Globus pallidus (tissue), 1 donor: ENCODE results near the gene NXNL1.

Experiments used
- DNase-seq: peaks from one replicate; pipeline ENCODE4 v3.0.0-alpha.2; 2015; ENCODE audit warnings: low spot score

The NXNL1 gene

DNA sequence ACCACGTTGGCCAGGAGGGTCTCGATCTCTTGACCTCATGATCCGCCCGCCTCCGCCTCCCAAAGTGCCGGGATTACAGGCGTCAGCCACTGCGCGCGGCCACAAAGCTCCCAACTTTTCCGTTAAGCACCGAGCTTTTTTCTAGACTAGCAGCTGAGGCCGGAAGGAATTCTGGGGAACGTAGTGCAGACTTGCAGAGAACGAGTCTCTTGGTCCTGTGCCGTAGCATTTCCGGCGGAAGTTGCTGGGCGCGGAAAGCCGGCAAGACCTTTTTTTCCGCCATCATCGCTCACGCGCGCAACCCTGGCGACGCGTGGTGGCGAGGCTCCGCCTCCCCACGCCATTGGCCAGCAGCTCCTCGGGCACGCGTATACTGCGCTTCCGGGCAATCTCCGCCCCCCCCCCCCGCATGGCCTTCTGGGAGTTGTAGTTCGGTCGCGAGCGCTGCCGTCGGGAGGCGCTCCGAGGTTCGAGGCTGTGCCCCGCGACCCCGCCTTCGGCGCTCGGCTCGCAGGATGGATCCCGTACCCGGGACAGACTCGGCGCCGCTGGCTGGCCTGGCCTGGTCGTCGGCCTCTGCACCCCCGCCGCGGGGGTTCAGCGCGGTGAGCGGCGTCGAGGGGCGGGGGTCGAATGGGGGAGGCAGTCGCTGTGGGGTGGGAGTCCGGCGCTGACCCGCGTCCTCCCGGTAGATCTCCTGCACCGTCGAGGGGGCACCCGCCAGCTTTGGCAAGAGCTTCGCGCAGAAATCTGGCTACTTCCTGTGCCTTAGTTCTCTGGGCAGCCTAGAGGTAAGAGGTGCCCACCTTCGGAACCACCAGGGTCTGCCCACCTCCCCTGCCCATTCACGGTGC lies 40.9 kb downstream of the NXNL1 start, which contains the start of gene MVB12A:
Gene MVB12A (plus strand): TSS at position 427 of the 854 bp plus-strand sequence. CDS start 89 bp downstream, at position 516.
- DNase-seq, result peak; percentile 98

DNA sequence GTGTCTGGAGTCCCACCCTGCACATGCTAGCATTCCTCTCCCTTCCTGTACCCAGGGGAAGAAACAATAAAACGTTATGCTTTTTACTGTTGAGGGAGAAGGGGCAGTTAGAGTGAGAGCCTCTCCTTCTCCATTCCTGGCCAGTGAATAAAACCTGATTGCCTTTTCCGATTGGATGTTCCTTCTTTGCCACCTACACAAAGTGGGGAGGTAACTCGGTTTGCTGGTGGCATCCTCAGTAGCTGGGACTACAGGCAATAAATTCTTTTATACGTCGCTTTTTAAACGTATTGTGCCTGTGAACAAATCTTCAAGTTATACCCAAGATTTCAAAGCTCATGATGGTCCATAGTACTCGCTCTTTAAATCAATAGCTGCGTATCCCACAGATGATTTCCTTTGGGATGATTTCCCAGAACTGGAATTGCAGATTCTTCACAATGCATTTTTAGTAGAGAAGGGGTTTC lies 41.5 kb downstream of the NXNL1 start:
- DNase-seq, result no peak

DNA sequence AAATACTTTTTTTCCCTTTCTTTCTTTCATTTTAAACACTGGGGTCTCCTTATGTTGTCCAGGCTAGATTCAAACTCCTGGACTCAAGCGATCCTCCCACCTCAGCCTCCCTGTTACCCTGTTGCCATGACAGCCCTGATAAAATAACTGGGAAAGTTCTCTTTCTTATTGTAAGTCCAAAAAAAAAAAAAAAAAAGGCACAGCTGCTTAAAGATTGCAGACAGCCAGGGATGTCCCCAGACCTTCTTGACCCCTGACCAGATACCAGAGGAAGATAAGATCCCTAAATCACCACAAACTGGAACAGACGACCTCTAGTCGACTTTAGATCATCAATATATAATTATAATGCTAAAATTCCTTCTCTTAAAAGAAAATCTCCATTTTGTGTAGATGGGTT lies 42.0 kb downstream of the NXNL1 start:
- DNase-seq, result no peak

DNA sequence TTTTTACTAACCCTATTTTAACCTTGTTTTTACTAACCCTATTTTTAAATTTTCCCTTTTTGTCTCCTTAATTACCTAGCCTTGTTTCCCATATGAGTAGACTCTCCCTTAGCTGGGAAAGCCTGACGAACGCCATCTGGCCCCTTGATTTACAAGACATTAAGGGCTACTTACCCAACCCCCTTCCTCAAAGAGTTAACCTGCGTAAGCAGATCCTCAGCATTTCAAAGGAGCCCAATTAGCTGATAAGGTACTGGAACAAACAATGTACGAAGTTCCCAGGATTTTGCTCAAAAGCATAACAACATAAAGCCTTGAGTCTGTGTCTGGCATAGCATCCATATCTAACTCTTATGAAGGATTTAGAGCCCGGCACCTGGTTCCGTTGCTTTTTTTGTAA lies 45.6 kb downstream of the NXNL1 start:
- DNase-seq, result no peak

DNA sequence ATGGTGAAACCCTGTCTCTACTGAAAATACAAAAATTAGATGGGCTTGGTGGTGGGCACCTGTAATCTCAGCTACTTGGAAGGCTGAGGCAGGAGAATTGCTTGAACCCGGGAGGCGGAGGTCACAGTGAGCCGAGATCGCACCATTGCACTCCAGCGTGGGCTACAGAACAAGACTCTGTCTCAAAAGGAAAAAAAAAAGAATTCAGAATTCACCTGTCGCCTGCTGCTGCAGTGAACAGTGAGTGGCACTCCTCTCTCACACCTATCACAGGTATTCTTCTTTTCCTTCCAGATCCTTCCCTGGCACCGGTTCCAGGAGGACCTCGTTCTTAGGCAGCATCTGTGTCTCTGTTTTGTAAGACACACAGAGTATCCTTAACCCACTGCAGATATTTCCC lies 46.6 kb downstream of the NXNL1 start:
- no peak for DNase-seq

DNA sequence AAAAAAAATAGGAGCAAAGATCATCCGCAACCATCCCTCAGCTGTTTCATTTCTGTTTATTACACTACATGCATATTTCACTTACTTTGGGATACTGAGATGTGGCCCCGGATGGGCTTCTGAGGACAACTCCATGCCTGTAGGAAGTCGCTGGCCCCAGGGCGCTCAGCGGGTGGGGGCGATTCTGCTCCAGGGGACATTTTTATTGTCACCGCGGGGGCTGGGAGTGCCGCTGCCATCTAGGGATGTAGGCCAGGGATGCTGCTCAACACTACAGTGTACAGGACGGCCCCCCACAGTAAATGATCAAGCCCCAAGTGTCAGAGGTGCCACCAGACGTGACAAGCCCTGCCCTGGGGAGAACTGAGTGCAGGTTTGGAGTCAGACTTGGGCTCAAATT lies 48.9 kb downstream of the NXNL1 start:
- no peak for DNase-seq

DNA sequence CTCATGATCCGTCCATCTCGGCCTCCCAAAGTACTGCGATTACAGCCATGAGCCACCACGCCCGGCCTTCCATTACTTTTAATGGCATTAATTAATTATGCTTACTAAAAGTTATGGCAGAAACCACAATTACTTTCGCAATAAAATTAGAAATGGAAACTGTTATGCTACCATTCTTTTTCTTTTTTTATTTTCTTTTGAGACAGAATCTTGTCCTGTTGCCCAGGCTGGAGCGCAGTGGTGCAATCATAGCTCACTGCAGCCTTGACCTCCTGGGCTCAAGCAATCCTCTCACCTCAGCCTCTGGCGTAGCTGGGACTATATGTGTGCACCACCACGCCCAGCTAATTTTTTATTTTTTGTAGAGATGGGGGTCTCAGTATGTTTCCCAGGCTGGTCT lies 50.7 kb downstream of the NXNL1 start:
- DNase-seq, result no peak

DNA sequence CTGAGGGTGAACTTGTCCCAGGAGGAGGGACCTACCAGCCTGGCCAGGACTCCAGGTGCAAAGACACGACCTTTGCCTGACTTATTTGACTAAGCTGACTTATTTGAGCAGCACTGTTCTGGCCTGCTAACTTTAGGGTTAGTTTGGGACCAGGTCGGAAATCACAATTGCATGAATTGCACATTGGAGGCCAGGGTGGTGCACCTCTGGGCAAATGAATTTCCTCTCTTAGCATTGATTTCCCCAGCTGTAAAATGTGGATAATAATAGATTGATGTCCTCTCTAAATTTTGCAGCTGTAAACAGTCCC lies 53.9 kb downstream of the NXNL1 start:
- DNase-seq, result no peak

DNA sequence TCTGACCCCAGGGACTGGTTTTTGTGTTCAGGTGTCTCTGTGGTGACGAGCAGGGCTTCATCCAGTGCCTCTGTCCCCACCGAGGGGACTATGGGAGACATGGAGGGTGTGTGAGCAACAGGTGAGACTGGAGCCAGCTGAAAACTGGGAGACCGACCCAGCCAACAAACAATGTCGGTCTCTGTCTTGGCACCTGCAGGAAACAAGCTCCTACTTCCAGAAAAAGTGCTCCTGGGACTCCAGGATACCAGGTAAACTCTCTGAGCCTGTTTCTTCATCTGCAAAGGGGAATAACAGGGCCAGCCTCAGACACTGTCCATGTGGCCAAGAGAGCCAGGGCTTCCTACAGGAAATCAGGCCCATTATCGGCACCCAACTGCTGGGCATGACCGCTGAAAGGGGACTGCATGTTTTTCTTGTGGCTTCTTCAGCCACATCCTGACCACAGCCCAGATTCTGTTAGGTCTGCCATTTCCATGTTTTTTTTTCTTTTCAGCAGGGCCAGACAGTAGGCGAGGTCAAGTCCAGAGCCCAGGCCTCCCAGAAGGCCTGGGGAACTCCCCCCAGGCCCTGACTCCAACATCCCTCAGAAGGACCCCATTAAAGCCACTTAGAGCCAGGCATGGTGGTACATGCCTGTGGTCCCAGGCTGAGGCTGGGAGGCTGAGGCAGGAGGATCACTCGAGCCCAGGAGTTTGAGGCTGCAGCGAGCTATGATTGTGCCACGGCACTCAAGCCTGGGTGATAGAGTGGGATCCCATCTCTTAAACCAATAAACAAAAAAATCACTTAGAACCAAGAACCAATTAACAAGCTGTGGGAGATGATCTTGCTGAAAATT lies 54.5 kb downstream of the NXNL1 start:
- DNase-seq, result peak; percentile 15
